NB4 (cell line): ENCODE data around the gene IGSF11.

ENCODE experiments used
- DNase-seq: peaks from one replicate; pipeline ENCODE4 v3.0.0; 2010; ENCODE audit warnings: low read depth
- H3K4me3 ChIP-seq: one replicate; pipeline ENCODE4 v1.5.1; 2011; ENCODE audit warnings: mild to moderate bottlenecking, low read depth, low read length, moderate library complexity
- CTCF ChIP-seq: IDR thresholded peaks from one replicate; pipeline ENCODE4 v1.5.1; 2012; ENCODE audit warnings: low read depth, low read length
- MAX ChIP-seq: IDR thresholded peaks from 2 replicates; pipeline ENCODE4 v1.6.1; 2011; ENCODE audit warnings: low read depth, low read length
- MYC ChIP-seq: IDR thresholded peaks from 2 replicates; pipeline ENCODE4 v1.6.1; 2011; ENCODE audit warnings: low read depth, low read length
- POLR2A ChIP-seq: IDR thresholded peaks from 2 replicates; pipeline ENCODE4 v1.6.1; 2011; ENCODE audit warnings: mild to moderate bottlenecking; ENCODE audit not compliant: insufficient read length; ENCODE audit errors: extremely low read depth

The IGSF11 gene

GRCh38 chr3:118909763-118910162 is 124.9 kb downstream of the IGSF11 start:
- no peak overlapping the region for H3K4me3 ChIP-seq
- no peak for DNase-seq
- no peak for TF ChIP-seq CTCF
- TF ChIP-seq POLR2A, result no peak
- no peak for TF ChIP-seq MAX
- TF ChIP-seq MYC, result no peak

GRCh38 chr3:118907909-118908308 is 126.7 kb downstream of the IGSF11 start:
- DNase-seq, result no peak
- no peak overlapping the region for H3K4me3 ChIP-seq
- no peak for TF ChIP-seq POLR2A
- TF ChIP-seq CTCF, result no peak
- TF ChIP-seq MAX, result no peak
- no peak for TF ChIP-seq MYC

GRCh38 chr3:118900737-118901525 is 133.7 kb downstream of the IGSF11 start:
- no peak overlapping the region for H3K4me3 ChIP-seq
- no peak for DNase-seq
- TF ChIP-seq POLR2A, result no peak
- TF ChIP-seq CTCF, result no peak
- TF ChIP-seq MYC, result no peak
- TF ChIP-seq MAX, result no peak

GRCh38 chr3:118890206-118890605 is 144.4 kb downstream of the IGSF11 start:
- DNase-seq, result no peak
- H3K4me3 ChIP-seq, result no peak overlapping the region
- TF ChIP-seq MYC (no peak), MAX (no peak), CTCF (no peak), POLR2A (no peak)

- no peak for DNase-seq
- TF ChIP-seq MAX (no peak), MYC (no peak)
- no peak overlapping the region for H3K4me3 ChIP-seq
These were observed 145.0 kb downstream of the IGSF11 start for GRCh38 chr3:118889691-118890090.

- TF ChIP-seq MAX, result no peak
- no peak for TF ChIP-seq POLR2A
- no peak for TF ChIP-seq MYC
- no peak for TF ChIP-seq CTCF
- no peak overlapping the region for H3K4me3 ChIP-seq
- DNase-seq, result no peak
These were observed 147.9 kb downstream of the IGSF11 start for GRCh38 chr3:118886708-118887107.
